ENCODE measurements around the gene N4BP2.
"Not testable (repeated sequence)": the region's sequence is repeated elsewhere in the genome, so short reads cannot be mapped to it uniquely, and the experiment has no call there.

N4BP2 gene

DNA sequence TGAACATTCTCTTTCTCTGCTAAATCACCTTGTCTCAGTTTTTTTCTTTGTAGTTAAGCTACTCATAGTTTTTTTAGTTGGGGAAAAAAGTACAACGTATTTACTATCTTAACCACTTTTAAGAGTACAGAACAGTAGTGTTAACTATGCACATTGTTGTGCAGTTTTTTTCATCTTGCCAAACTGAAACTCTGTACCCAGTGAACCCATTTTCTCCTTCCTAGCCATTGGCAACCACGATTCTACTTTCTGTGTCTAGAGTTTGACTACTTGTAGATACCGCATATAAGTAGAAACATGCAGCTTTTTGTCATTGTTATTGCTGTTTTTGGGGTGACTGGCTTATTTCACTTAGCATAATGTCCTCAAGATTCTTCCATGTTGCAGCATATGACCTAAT, 10.0 kb downstream of the N4BP2 start:
- no peak overlapping the region for H3K4me3 ChIP-seq (ENCODE audit: low read length)
- no peak for DNase-seq (ENCODE audit: low read depth, low spot score)

GRCh38 chr4:40070387-40070786, 13.7 kb downstream of the N4BP2 start:
- no peak for DNase-seq (ENCODE audit: low read depth, low spot score)

DNA sequence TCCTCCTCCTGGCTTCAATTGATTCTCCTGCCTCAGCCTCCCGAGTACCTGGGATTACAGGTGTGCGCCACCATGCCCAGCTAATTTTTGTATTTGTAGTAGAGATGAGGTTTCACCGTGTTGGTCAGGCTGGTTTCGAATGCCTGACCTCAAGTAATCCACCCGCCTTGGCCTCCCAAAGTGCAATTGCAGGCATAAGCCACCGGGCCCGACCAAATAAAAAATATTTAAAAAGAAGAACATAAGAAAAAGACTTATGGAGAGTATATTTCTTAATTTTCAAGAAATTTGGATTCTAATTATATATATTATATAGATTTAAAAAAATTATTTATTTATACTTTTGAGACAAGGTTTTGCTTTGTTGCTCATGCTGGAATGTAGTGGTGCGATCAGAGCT, 29.8 kb downstream of the N4BP2 start:
- no peak for DNase-seq (ENCODE audit: low read depth, low spot score)
- H3K4me3 ChIP-seq (ENCODE audit: low read length) = no peak overlapping the region

More at GRCh38 chr4:40070387-40070786, 13.7 kb downstream of the N4BP2 start:
- H3K4me3 ChIP-seq (ENCODE audit: low read length) = no peak overlapping the region

DNA sequence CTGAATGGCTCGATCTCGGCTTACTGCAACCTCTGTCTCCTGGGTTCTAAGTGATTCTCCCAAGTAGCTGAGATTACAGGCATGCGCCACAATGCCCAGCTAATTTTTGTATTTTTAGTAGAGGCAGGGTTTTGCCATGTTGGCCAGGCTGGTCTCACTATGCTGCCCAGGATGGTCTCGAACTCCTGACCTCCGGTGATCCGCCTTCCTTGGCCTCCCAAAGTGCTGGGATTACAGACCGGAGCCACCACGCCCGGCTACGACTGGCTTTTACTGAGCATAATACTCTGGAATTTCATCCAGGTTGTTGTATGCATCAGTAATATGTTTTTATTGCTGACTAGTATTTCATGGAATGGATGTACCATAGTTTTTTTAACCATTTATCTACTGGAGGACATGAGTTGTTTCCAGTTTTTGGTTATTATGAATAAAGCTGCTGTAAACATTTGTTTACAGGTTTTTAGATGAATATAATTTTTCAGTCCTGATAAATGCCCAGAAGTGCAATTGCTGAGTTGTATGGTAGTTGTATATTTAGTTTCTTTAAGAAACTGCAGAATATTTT, 31.2 kb downstream of the N4BP2 start:
- DNase-seq (ENCODE audit: low read depth, low spot score) = no peak

DNA sequence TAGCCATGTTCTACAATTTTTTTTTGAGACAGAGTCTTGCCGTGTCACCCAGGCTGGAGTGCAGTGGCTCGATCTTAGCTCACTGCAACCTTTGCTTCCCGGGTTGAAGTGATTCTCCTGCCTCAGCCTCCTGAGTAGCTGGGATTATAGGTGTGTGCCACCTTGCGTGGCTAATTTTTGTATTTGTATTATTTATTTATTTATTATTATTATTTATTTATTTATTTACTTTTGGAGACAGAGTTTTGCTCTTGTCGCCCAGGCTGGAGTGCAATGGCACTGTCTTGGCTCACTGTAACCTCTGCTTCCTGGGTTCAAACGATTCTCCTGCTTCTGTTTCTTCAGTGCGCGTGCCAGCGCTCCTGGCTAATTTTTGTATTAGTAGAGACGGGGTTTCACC, 36.8 kb downstream of the N4BP2 start:
- not testable (repeated sequence) for DNase-seq (ENCODE audit: low read depth, low spot score); H3K4me3 ChIP-seq (ENCODE audit: low read length)

More for the DNA sequence above, 31.2 kb downstream of the N4BP2 start:
- no peak overlapping the region for H3K4me3 ChIP-seq (ENCODE audit: low read length)

- H3K4me3 ChIP-seq (ENCODE audit: low read length) = no peak overlapping the region
- no peak for DNase-seq (ENCODE audit: low read depth, low spot score)
These were observed 42.4 kb downstream of the N4BP2 start for GRCh38 chr4:40099010-40099409.

- not testable (repeated sequence) for DNase-seq (ENCODE audit: low read depth, low spot score); H3K4me3 ChIP-seq (ENCODE audit: low read length)
These were observed 50.5 kb downstream of the N4BP2 start for GRCh38 chr4:40107150-40107549.

DNA sequence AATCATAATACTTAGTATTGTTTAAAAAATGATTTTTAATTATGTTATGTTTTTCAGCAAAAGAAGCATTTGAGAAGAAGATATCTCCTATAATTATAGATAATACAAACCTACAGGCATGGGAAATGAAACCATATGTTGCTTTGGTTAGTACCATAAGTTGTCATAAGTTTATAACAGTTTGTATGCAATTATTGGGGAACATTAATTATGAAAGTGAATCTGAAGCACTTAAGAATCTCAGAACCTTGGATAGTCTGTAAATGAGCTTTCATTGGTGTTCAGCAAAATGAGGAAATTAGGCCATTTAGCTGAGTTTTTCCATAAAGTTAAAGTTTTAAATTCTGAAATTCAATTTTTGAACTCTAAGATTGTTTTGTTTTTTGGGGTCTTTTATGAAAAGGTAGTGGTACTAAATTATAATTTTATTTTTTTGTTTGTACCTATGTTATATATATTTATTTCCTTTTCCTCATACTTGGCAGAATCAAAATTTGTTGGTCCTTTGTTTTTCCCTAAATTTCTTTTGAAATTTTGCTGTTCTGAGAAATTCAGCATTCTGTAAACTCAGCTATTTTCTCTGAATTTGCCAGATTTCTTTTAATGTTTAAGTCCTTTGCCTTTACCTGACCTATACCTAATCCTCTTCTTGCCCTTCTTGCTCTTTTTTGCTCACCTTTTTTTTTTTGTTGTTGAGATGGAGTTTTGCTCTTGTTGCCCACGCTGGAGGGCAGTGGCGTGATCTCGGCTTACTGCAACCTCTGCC, 55.6 kb downstream of the N4BP2 start:
- no peak overlapping the region for H3K4me3 ChIP-seq (ENCODE audit: low read length)
- DNase-seq (ENCODE audit: low read depth, low spot score) = no peak

GRCh38 chr4:40114206-40114605, 57.6 kb downstream of the N4BP2 start:
- no peak for DNase-seq (ENCODE audit: low read depth, low spot score)
- no peak overlapping the region for H3K4me3 ChIP-seq (ENCODE audit: low read length)

- DNase-seq (ENCODE audit: low read depth, low spot score) = no peak
- no peak overlapping the region for H3K4me3 ChIP-seq (ENCODE audit: low read length)
These were observed 62.2 kb downstream of the N4BP2 start for GRCh38 chr4:40118861-40119260.

DNA sequence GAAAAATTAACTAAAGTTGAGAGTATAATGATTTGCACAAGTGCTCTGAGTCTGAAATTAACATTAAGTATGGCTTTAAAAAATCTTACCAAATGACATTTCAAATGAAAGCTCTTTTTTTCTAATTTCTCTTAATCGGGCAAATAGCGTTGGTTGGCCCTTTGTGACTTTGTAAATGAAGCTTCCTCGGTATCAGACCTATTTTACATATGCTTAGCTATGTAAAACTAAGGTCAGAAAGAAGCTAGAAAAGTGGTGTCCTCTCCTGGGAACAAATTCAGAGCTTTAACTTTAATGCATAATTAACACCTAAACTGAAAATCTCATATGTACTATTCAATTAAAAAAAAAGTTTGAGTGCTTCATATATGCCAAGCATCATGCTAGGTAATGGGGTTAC, 62.7 kb downstream of the N4BP2 start:
- no peak for DNase-seq (ENCODE audit: low read depth, low spot score)
- H3K4me3 ChIP-seq (ENCODE audit: low read length) = no peak overlapping the region

- peak; percentile 21 for DNase-seq (ENCODE audit: low read depth, low spot score)
- H3K4me3 ChIP-seq (ENCODE audit: low read length) = no peak overlapping the region
These were observed 64.9 kb downstream of the N4BP2 start for GRCh38 chr4:40121515-40121914.

GRCh38 chr4:40122941-40123340, 66.3 kb downstream of the N4BP2 start:
- no peak overlapping the region for H3K4me3 ChIP-seq (ENCODE audit: low read length)
- no peak for DNase-seq (ENCODE audit: low read depth, low spot score)

GRCh38 chr4:40124690-40125089, 68.0 kb downstream of the N4BP2 start:
- peak overlapping the region; percentile 33 for H3K4me3 ChIP-seq (ENCODE audit: low read length)
- peak; percentile 95 for DNase-seq (ENCODE audit: low read depth, low spot score)

DNA sequence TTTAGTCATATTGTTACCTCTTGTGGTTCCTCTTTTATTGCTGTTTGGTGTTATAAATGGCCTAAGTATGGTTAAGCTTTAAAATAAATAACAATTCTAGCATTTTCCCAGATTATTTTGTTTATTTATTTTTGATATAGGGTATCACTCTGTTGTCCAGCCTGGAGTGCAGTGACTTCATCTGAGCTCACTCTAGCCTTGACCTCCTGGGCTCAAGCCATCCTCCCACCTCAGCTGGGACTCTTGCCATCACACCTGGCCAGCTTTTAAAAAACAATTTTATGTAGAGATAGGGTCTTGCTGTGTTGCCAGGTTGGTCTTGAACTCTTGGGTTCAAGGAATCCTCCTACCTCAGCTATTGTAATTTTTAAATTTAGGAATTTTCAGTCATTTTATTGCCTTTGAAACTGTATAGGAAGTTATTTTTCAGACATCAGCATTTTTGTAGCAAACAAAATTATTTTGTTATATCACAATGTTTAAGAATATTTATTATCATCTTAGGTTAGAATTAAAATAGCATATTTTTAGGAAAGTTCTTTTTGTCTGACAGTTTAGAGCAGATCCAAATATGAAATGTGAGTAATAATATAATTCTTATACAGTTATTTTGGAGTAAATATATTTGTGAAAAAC, 73.9 kb downstream of the N4BP2 start:
- no peak overlapping the region for H3K4me3 ChIP-seq (ENCODE audit: low read length)
- no peak for DNase-seq (ENCODE audit: low read depth, low spot score)

DNA sequence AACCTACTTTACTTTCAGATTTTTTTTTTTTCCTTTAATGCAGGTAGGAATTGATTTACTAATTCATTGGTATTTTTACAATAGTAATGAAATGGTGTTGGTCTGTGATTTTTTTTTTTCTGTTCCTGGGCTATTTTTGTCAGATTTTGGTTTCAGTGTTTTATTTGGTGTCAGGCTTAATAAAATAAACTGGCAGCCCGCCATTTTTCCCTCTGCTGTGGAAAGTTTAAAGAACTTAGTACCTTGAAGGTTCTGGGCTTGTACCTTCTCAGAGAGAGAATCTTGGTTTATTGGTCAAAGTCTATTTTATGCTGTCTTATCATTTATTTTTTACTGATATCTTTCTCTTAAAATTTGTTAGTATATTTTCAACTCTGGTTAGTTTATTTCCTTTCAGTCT, 76.2 kb downstream of the N4BP2 start:
- DNase-seq (ENCODE audit: low read depth, low spot score) = no peak
- H3K4me3 ChIP-seq (ENCODE audit: low read length) = no peak overlapping the region

- DNase-seq (ENCODE audit: low read depth, low spot score) = no peak
- no peak overlapping the region for H3K4me3 ChIP-seq (ENCODE audit: low read length)
These were observed 77.7 kb downstream of the N4BP2 start for GRCh38 chr4:40134206-40134917.

DNA sequence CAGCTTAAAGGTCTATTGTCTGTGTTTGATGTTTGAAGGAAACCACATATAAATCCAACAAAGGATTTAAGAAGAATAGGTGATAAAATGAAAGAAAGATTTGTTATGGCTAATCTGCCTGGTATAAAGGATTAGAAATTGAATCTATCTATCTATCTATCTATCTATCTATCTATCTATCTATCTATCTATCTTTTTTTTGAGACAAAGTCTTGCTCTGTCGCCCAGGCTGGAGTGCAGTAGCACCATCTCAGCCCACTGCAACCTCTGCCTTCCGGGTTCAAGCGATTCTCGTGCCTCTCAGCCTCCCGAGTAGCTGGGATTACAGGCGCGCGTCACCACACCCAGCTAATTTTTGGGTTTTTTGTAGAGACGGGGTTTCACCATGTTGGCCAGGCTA, 79.6 kb downstream of the N4BP2 start:
- not testable (repeated sequence) for H3K4me3 ChIP-seq (ENCODE audit: low read length); DNase-seq (ENCODE audit: low read depth, low spot score)

DNA sequence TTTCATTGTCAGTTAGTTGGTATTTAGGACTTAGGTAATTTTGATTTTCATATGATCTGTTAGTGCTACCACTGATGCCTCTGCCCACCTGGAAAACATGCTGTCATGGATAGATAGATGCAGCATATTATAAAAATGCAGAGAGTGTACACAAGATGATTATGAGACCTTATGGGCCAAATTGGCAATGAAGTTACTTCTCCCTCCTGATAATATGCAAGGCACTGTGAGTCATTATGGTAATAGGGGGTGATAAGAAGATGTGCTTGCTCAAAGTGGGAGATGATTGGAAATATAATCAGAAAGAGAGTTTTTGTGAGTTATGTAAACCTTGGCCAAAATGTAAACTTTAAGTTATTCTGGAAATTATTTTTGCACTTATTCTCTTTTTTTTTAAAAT, 83.5 kb downstream of the N4BP2 start:
- DNase-seq (ENCODE audit: low read depth, low spot score) = no peak
- H3K4me3 ChIP-seq (ENCODE audit: low read length) = no peak overlapping the region

- H3K4me3 ChIP-seq (ENCODE audit: low read length); DNase-seq (ENCODE audit: low read depth, low spot score): not testable (repeated sequence)
These were observed 83.9 kb downstream of the N4BP2 start for GRCh38 chr4:40140597-40140996.

Data from Jurkat, Clone E6-1 (cell line).